NOMO-1 (cell line): ENCODE measurements around the gene NEK6.

Source experiments
- DNase-seq, 2 experiments: peaks; one replicate each; lab custom pipeline; 2025; ENCODE audit not compliant: unreplicated experiment in 2 of 2; lab: John Stamatoyannopoulos, UW

Gene NEK6

GRCh38 chr9:124312290-124313265 is 54.8 kb downstream of the NEK6 start:
- no peak for DNase-seq

DNA sequence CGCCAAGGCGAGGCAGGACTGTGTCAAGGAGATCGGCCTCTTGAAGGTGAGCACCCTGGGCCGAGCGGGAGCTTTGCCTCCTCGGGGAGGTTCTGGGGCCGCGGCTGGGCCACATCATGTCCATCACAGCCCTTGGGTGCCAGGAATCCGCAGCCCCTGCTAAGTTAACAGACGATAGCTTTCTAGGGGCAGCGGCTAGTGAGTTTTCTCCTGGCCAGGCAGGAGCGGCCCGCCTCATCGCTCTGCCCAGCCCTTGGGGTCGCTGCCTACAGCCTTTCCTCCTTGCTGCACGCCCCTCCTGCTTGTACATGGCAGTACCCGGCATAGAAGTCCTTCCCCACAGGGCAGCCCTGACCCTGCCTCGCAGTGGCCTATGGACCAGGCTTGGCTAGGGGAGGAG is 56.2 kb downstream of the NEK6 start:
- DNase-seq = no peak

DNA sequence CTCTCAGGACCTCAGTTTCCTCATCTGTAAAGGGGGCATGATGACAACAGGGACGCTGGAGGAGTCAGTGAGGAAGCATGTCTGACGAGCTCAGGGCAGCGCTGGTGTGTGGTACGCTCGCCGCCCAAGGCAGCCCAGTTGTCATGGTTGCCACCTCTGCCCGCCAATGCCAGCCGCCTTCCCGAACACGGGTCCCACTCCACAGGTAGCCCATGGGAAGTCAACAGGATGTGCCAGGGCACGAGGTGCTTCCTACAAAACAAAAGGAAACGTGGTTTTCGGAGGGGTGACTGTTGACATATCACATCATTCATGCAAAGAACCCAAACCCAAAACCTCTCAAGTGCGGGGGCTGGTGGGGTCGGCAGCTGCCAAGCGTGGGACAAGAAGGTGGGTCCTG is 58.1 kb downstream of the NEK6 start:
- no peak for DNase-seq

- peak; percentile 15 to 16 for DNase-seq
Measured at GRCh38 chr9:124320062-124320973, 62.6 kb downstream of the NEK6 start.

DNA sequence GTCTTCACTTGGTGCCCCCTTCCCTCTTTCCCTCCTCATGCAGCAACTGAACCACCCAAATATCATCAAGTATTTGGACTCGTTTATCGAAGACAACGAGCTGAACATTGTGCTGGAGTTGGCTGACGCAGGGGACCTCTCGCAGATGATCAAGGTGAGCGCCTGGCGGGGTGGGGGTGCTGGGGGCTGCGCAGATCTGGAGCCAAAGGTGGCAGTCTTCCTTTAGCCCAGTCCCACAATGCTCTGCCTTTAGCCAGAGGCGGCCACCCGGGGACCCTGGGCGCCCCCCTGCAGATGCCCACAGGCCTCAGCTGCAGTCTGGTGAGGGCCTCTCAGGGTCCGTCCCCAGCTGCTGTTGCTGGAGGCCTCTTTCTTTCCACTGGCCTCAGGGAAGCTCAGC is 63.7 kb downstream of the NEK6 start:
- DNase-seq = no peak

- no peak for DNase-seq
Measured at GRCh38 chr9:124321935-124322334, 64.2 kb downstream of the NEK6 start.

GRCh38 chr9:124322618-124323432 is 65.1 kb downstream of the NEK6 start:
- peak; percentile 71 to 72 for DNase-seq

GRCh38 chr9:124323904-124324303 is 66.2 kb downstream of the NEK6 start:
- DNase-seq = no peak

DNA sequence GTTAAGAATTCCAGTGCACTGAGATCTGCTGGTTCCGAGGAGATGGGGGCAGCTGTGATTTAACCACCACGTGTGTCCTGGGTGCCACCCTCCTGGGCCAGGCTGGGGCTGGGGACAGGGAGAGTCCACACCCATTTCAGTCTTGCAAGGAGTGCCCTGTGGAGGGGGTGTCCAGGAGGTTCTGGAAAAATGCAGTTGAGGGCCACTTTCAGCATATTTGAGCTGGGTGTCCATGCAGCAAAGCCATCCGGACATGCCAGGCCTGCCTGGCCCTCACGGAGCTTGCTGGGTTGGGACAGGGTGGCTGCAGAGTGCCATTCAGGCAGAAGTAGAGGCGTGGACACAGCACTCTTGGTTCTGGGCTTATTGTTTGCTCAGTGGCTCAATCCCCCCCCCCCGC is 68.1 kb downstream of the NEK6 start:
- no peak for DNase-seq

DNA sequence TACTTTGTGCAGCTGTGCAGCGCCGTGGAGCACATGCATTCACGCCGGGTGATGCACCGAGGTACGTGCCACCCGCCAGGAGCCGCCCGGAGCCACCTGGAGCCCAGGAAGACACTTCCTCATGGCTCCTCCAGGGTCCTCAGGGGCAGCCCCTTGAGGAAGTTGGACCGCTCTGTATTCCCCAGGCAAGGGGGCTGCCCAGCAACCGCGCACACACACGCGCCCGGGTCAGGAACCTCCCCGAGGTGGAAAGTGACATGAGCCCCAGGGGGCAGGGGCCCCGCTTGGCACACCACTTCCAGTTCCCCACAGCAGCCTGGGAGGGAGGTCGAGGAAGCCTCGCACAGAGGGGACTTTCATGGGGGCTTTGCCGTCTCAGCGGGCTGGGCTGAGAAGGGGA is 68.6 kb downstream of the NEK6 start:
- no peak for DNase-seq

DNA sequence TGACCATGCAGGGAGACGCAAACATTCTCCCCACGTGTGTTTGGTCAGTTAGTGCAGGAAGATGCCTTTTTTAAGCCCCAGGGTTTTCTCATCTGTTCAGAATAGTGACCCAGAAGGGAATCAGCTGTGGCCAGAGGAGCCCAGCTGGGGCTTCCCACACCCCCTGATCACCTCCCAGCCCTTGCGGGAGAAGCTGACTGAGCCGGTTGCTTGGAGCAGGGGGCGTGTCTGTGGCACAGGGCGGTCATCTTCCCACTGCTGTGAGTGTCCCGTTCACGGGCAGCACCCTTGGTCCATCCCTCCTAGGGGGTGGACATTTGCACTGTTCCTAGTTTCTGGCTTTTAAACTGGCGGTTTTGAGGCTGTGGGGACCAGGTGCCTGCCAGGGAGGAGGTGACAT is 69.7 kb downstream of the NEK6 start:
- DNase-seq = no peak

DNA sequence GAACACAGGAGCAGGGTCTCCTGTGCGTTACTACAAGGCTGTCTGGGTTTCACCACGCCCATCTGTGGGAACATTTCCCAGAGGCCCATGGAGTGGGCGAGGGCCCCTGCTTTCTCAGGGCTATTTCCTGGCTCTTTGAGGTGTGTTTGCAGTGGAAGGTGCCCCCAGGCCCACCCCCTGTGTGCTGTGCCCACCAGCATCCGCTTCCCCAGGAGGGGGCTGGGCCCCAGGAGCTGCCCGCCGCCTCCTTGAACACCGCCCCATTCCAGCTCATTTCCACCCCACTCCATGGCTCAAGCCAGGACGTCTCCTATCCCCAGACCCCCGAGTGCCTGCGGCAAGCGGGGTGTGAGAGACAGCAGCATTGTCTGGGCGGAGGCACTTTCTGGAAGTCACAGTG is 70.5 kb downstream of the NEK6 start:
- no peak for DNase-seq

GRCh38 chr9:124329206-124329792 is 71.5 kb downstream of the NEK6 start:
- DNase-seq = no peak

- no peak for DNase-seq
Measured at GRCh38 chr9:124330011-124330697, 72.4 kb downstream of the NEK6 start.

DNA sequence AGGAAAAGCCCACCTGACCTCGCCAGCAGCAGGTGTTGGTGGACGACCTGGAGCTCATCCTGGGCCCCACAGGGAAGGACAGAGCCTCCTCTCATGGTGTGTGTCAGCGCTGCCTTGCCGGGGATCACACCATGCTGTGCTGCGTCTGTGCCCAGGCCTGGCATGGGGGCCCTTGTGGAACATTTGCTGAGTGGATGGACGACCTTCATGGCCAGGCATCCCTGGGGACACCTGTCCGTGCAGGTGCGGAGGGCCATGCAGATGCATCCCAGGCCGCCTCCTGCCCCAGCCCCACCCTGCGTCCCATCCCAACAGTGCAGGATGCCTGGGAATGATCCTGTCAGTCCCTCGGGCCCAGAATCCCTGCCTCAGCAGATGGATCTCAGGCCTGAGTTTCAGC is 73.8 kb downstream of the NEK6 start:
- DNase-seq = no peak

- DNase-seq = no peak
Measured at GRCh38 chr9:124332361-124333202, 74.8 kb downstream of the NEK6 start.

- no peak for DNase-seq
Measured at GRCh38 chr9:124333203-124333579, 75.4 kb downstream of the NEK6 start.

- DNase-seq = no peak
Measured at GRCh38 chr9:124334568-124335319, 77.0 kb downstream of the NEK6 start.
